Keratinocyte (primary cell): ENCODE data around the gene MGRN1. TPM values are rescaled to one million over a fixed set of nuclear protein-coding genes. Genes with fewer than 3 reads are reported as not detected.
A peak's percentile ranks its signal among the peaks of the same experiment; 100 is the strongest.

Source experiments
- DNase-seq: peaks from one replicate; pipeline ENCODE4 v3.0.0-alpha.2; 2011; ENCODE audit warnings: low read depth, missing footprints, low spot score
- FAIRE-seq: peaks from 2 replicates; lab custom pipeline; 2011; peaks lifted over from hg19 to GRCh38; lab: Jason Lieb, UNC
- H2AFZ ChIP-seq: 2 replicates; pipeline ENCODE4 v1.6.0; 2012; ENCODE audit warnings: low read length, control low read depth, inconsistent platforms; ENCODE audit not compliant: control insufficient read depth
- H3K27ac ChIP-seq: 2 replicates; pipeline ENCODE4 v1.5.1; 2011; ENCODE audit warnings: low read length; ENCODE audit not compliant: control insufficient read depth, insufficient read depth
- H3K27me3 ChIP-seq: 3 replicates; pipeline ENCODE4 v1.6.0; 2011; ENCODE audit warnings: low read length; ENCODE audit not compliant: control insufficient read depth, insufficient read depth; ENCODE audit errors: extremely low read depth
- H3K36me3 ChIP-seq, 2 experiments: 2 replicates in 1 of 2; 3 replicates in 1 of 2; pipeline ENCODE4 v1.5.1; 2011; ENCODE audit warnings: low read length in 2 of 2, mild to moderate bottlenecking in 1 of 2; ENCODE audit not compliant: control insufficient read depth in 2 of 2, insufficient read depth in 2 of 2; ENCODE audit errors: extremely low read depth in 1 of 2
- H3K4me1 ChIP-seq: 3 replicates; pipeline ENCODE4 v1.5.1; 2011; ENCODE audit warnings: low read length; ENCODE audit not compliant: control insufficient read depth, insufficient read depth; ENCODE audit errors: extremely low read depth
- H3K4me2 ChIP-seq: 3 replicates; pipeline ENCODE4 v1.6.0; 2011; ENCODE audit warnings: low read depth, low read length; ENCODE audit not compliant: control insufficient read depth, insufficient read depth; ENCODE audit errors: extremely low read depth
- H3K4me3 ChIP-seq, 3 experiments: fragments of 200-600 bp in 1 of 3; sonication (generic) in 1 of 3; 2 replicates in 2 of 3; 3 replicates in 1 of 3; pipeline ENCODE4 v1.5.1; 2011 to 2016; ENCODE audit warnings: low read length in 3 of 3, mild to moderate bottlenecking in 3 of 3, control low read depth in 2 of 3, inconsistent platforms in 1 of 3, low read depth in 1 of 3, mixed read lengths in 1 of 3, mixed run types in 1 of 3, moderate library complexity in 1 of 3; ENCODE audit not compliant: control insufficient read depth in 2 of 3, insufficient read depth in 2 of 3; ENCODE audit errors: extremely low read depth in 1 of 3
- H3K79me2 ChIP-seq: 2 replicates; pipeline ENCODE4 v1.6.0; 2012; ENCODE audit warnings: low read length; ENCODE audit not compliant: control insufficient read depth, insufficient read depth
- H3K9ac ChIP-seq: 3 replicates; pipeline ENCODE4 v1.6.0; 2011; ENCODE audit warnings: low read length; ENCODE audit not compliant: control insufficient read depth, insufficient read depth; ENCODE audit errors: extremely low read depth
- H3K9me1 ChIP-seq: 3 replicates; pipeline ENCODE4 v1.6.0; 2011; ENCODE audit warnings: low read length; ENCODE audit not compliant: control insufficient read depth, insufficient read depth; ENCODE audit errors: extremely low read depth
- H3K9me3 ChIP-seq: 2 replicates; pipeline ENCODE4 v1.5.1; 2012; ENCODE audit warnings: low read depth, low read length; ENCODE audit not compliant: control insufficient read depth
- H4K20me1 ChIP-seq: 3 replicates; pipeline ENCODE4 v1.6.0; 2011; ENCODE audit warnings: low read length; ENCODE audit not compliant: control insufficient read depth, insufficient read depth; ENCODE audit errors: extremely low read depth
- CTCF ChIP-seq, 3 experiments: IDR thresholded peaks in 1 of 3; conservative IDR thresholded peaks in 1 of 3; optimal IDR thresholded peaks in 1 of 3; 2 replicates in 2 of 3; 3 replicates in 1 of 3; pipeline versions ENCODE3 to v1.5.1; 2011; ENCODE audit warnings: low read length in 3 of 3, mild to moderate bottlenecking in 3 of 3, moderate library complexity in 2 of 3, control low read depth in 1 of 3, inconsistent platforms in 1 of 3; ENCODE audit not compliant: insufficient read depth in 2 of 3; ENCODE audit errors: extremely low read depth in 1 of 3
- EZH2 ChIP-seq: IDR thresholded peaks from one replicate; pipeline ENCODE4 v1.6.1; 2012; ENCODE audit warnings: inconsistent platforms, mild to moderate bottlenecking, low read length, moderate library complexity
- dilution Hi-C: fragments of 300-500 bp; cut with MboI; formaldehyde crosslinking; loops from one replicate; pipeline ENCODE4 v1.7.0; 2020; ENCODE audit warnings: low sequenced_read_pairs; ENCODE audit not compliant: extremely low pct_ligation_motif_present
- polyA plus RNA-seq, 5 experiments: library from polyadenylated mRNA; depleted of rRNA in 3 of 5; stranded (reverse) in 3 of 5; stranded (forward) in 1 of 5; unstranded in 1 of 5; fragments of >200 nt; gene quantifications; 1 replicate in 1 of 5; 2 replicates in 3 of 5; 3 replicates in 1 of 5; pipeline versions ENCODE4 v1.2.1 to v1.2.3, GENCODE V29; 2011 to 2012; ENCODE audit warnings: missing spikeins in 2 of 5, low read depth in 1 of 5, low replicate concordance in 1 of 5

Gene MGRN1
- polyA plus RNA-seq, 1 donor (not counting 4 experiments of a cell fraction or from before 2014, with no cell fraction given): 1.9 TPM

GRCh38 chr16:4663777-4664465, 39.3 kb downstream of the MGRN1 start:
- no peak for TF ChIP-seq CTCF (optimal IDR thresholded peaks at IDR 0.05 in 1 of 3, IDR thresholded peaks at IDR 0.05 in 1 of 3, conservative IDR thresholded peaks at IDR 0.05 in 1 of 3; ENCODE audit: extremely low read depth in 1 of 3, insufficient read depth in 2 of 3, low read length in 3 of 3)
- no peak for TF ChIP-seq EZH2
- dilution Hi-C loops: no loop called here

GRCh38 chr16:4664538-4665418, 40.2 kb downstream of the MGRN1 start:
- TF ChIP-seq EZH2 (no peak), CTCF (optimal IDR thresholded peaks at IDR 0.05 in 1 of 3, IDR thresholded peaks at IDR 0.05 in 1 of 3, conservative IDR thresholded peaks at IDR 0.05 in 1 of 3; ENCODE audit: extremely low read depth in 1 of 3, insufficient read depth in 2 of 3, low read length in 3 of 3) (peak in 1 of 3 experiments; percentile 62)
- H3K27me3 ChIP-seq: no peaks in the 10 kb centered on the region
- peaks cover 4% of the 10 kb centered on the region for H3K9me1 ChIP-seq
- peaks cover 19% of the 10 kb centered on the region for H3K4me1 ChIP-seq
- peak overlapping the region; percentile 39 for H3K4me2 ChIP-seq
- no peak overlapping the region for H2AFZ ChIP-seq
- H3K4me3 ChIP-seq: no peak overlapping the region
- H4K20me1 ChIP-seq: no peaks in the 10 kb centered on the region
- no peaks in the 10 kb centered on the region for H3K79me2 ChIP-seq
- H3K9ac ChIP-seq: no peak overlapping the region
- no peaks in the 10 kb centered on the region for H3K9me3 ChIP-seq
- DNase-seq: no peak
- dilution Hi-C loops: no loop called here
- no peak overlapping the region for H3K27ac ChIP-seq
- peaks cover 9 to 36% of the 10 kb centered on the region in 2 experiments for H3K36me3 ChIP-seq
- FAIRE-seq: no peak

More at GRCh38 chr16:4663777-4664465, 39.3 kb downstream of the MGRN1 start:
- DNase-seq: no peak
- FAIRE-seq: no peak
- Histone ChIP-seq H3K27ac (no peak overlapping the region), H3K27me3 (no peaks in the 10 kb centered on the region), H3K36me3 (peaks cover 8 to 38% of the 10 kb centered on the region in 2 experiments), H3K9me3 (no peaks in the 10 kb centered on the region), H2AFZ (no peak overlapping the region), H3K4me2 (no peak overlapping the region), H3K9ac (no peak overlapping the region), H3K4me3 (no peak overlapping the region), H3K9me1 (peaks cover 4% of the 10 kb centered on the region), H3K79me2 (no peaks in the 10 kb centered on the region), H4K20me1 (no peaks in the 10 kb centered on the region), H3K4me1 (peaks cover 19% of the 10 kb centered on the region)
